Measurements from ENCODE around the gene GCK.

Gene GCK

GRCh38 chr7:44102846-44103565 lies 86.2 kb downstream of the GCK start:
- no peak for DNase-seq

GRCh38 chr7:44101966-44102845 lies 87.0 kb downstream of the GCK start:
- no peak for DNase-seq

GRCh38 chr7:44101303-44101965 lies 87.8 kb downstream of the GCK start:
- no peak for DNase-seq

- DNase-seq = no peak
Observed at GRCh38 chr7:44100458-44101302, 88.6 kb downstream of the GCK start.

GRCh38 chr7:44099669-44100068 lies 89.6 kb downstream of the GCK start:
- no peak for DNase-seq

- DNase-seq = no peak
Observed at GRCh38 chr7:44098092-44099068, 90.9 kb downstream of the GCK start.

- no peak for DNase-seq
Observed at GRCh38 chr7:44097064-44097932, 91.9 kb downstream of the GCK start.

- DNase-seq = no peak
Observed at GRCh38 chr7:44096326-44096881, 92.8 kb downstream of the GCK start.

- DNase-seq = no peak
Observed at GRCh38 chr7:44095781-44096180, 93.5 kb downstream of the GCK start.

GRCh38 chr7:44094883-44095592 lies 94.2 kb downstream of the GCK start:
- DNase-seq = no peak

- no peak for DNase-seq
Observed at GRCh38 chr7:44094365-44094764, 94.9 kb downstream of the GCK start.
